IMR-90 (cell line): Measurements from ENCODE around the gene MUC5AC. TPM values are rescaled to one million over a fixed set of nuclear protein-coding genes. Genes with fewer than 3 reads are reported as not detected.

ENCODE experiments used
- ATAC-seq: fragments of 200-7000 bp; cut with Tn5 transposase; 2 replicates; pipeline ENCODE4 v1.9.1; 2020; ENCODE audit warnings: low read depth, mild to moderate bottlenecking, moderate library complexity
- BruUV-seq: library from RNA; stranded (reverse); fragments of 400-500 nt; replicated peaks from 2 replicates; lab custom pipeline; 2021; lab: Mats Ljungman, UMichigan
- CTCF ChIA-PET: fragments of 300-600 bp; formaldehyde crosslinking; extraction: SDS; loops from one replicate; lab custom pipeline; 2021; ENCODE audit warnings: antibody characterized with exemption; lab: Yijun Ruan, JAX
- POLR2A ChIA-PET: fragments of 300-600 bp; sonication (Branson Sonifier 250); formaldehyde crosslinking; loops from one replicate; lab custom pipeline; 2022; ENCODE audit warnings: antibody characterized with exemption; ENCODE audit not compliant: unreplicated experiment; lab: Charles Lee
- DNase-seq: peaks from one replicate; pipeline ENCODE4 v3.0.0; 2013
- H2AFZ ChIP-seq: replicated peaks from 2 replicates; pipeline ENCODE3; 2013; ENCODE audit warnings: low read length, mild to moderate bottlenecking; ENCODE audit not compliant: poor library complexity
- H2AK5ac ChIP-seq: 2 replicates; pipeline ENCODE4 v1.6.1; 2013; ENCODE audit warnings: low read depth, low read length, inconsistent platforms
- H2AK9ac ChIP-seq: replicated peaks from 2 replicates; pipeline ENCODE3; 2013; ENCODE audit warnings: mild to moderate bottlenecking, low read depth, low read length, moderate library complexity; ENCODE audit not compliant: poor library complexity
- H2BK120ac ChIP-seq: 2 replicates; pipeline ENCODE4 v1.6.1; 2013; ENCODE audit warnings: low read depth, low read length, inconsistent platforms
- H2BK15ac ChIP-seq: 3 replicates; pipeline ENCODE4 v1.6.1; 2013; ENCODE audit warnings: low read depth, low read length, inconsistent platforms
- H2BK20ac ChIP-seq: 2 replicates; pipeline ENCODE4 v1.6.1; 2013; ENCODE audit warnings: low read depth, mild to moderate bottlenecking, inconsistent platforms, low read length, moderate library complexity
- H2BK5ac ChIP-seq: 2 replicates; pipeline ENCODE4 v1.6.1; 2013; ENCODE audit warnings: mild to moderate bottlenecking, low read depth, low read length, inconsistent platforms; ENCODE audit not compliant: poor library complexity, severe bottlenecking
- H3K14ac ChIP-seq: replicated peaks from 2 replicates; pipeline ENCODE4 v1.6.1; 2013; ENCODE audit warnings: low read depth, low read length, inconsistent platforms
- H3K18ac ChIP-seq: 2 replicates; pipeline ENCODE4 v1.6.1; 2013; ENCODE audit warnings: low read depth, low read length, control low read depth
- H3K23ac ChIP-seq: 2 replicates; pipeline ENCODE4 v1.6.1; 2013; ENCODE audit warnings: low read depth, low read length, inconsistent platforms
- H3K27ac ChIP-seq: 2 replicates; pipeline ENCODE4 v1.5.1; 2013; ENCODE audit warnings: mild to moderate bottlenecking, control low read depth, low read length; ENCODE audit not compliant: insufficient read depth
- H3K27me3 ChIP-seq: 2 replicates; pipeline ENCODE4 v1.6.1; 2013; ENCODE audit warnings: low read length; ENCODE audit not compliant: control insufficient read depth, insufficient read depth
- H3K36me3 ChIP-seq: 2 replicates; pipeline ENCODE4 v1.6.1; 2013; ENCODE audit warnings: low read length, mixed read lengths; ENCODE audit not compliant: control insufficient read depth, insufficient read depth
- H3K4ac ChIP-seq: 2 replicates; pipeline ENCODE4 v1.6.1; 2013; ENCODE audit warnings: low read depth, low read length, inconsistent platforms
- H3K4me1 ChIP-seq: 2 replicates; pipeline ENCODE4 v1.6.1; 2013; ENCODE audit warnings: low read length, mixed read lengths; ENCODE audit not compliant: control insufficient read depth, insufficient read depth
- H3K4me2 ChIP-seq: 2 replicates; pipeline ENCODE4 v1.6.1; 2013; ENCODE audit warnings: low read depth, mild to moderate bottlenecking, control low read depth, low read length, moderate library complexity
- H3K4me3 ChIP-seq: 2 replicates; pipeline ENCODE4 v1.5.1; 2013; ENCODE audit warnings: low read depth, mild to moderate bottlenecking, control low read depth, low read length, moderate library complexity; ENCODE audit not compliant: insufficient read depth
- H3K56ac ChIP-seq: 2 replicates; pipeline ENCODE4 v1.6.1; 2013; ENCODE audit warnings: low read length, inconsistent platforms; ENCODE audit not compliant: insufficient read depth; ENCODE audit errors: extremely low read depth
- H3K79me1 ChIP-seq, 2 experiments: 2 replicates each; pipeline ENCODE4 v1.6.1; 2013; ENCODE audit warnings: low read length in 2 of 2, inconsistent platforms in 1 of 2, low read depth in 1 of 2
- H3K9ac ChIP-seq: 2 replicates; pipeline ENCODE4 v1.6.1; 2013; ENCODE audit warnings: low read depth, low read length, control low read depth
- H3K9me1 ChIP-seq: 2 replicates; pipeline ENCODE4 v1.6.1; 2013; ENCODE audit warnings: low read length, inconsistent platforms; ENCODE audit not compliant: insufficient read depth
- H3K9me3 ChIP-seq: 2 replicates; pipeline ENCODE4 v1.6.1; 2013; ENCODE audit warnings: low read length; ENCODE audit not compliant: control insufficient read depth, insufficient read depth
- H4K20me1 ChIP-seq: 2 replicates; pipeline ENCODE4 v1.6.1; 2013; ENCODE audit warnings: low read length, inconsistent platforms; ENCODE audit not compliant: insufficient read depth
- H4K5ac ChIP-seq: 2 replicates; pipeline ENCODE4 v1.6.1; 2013; ENCODE audit warnings: mild to moderate bottlenecking, low read depth, low read length, control low read depth
- H4K8ac ChIP-seq, 2 experiments: 2 replicates each; pipeline ENCODE4 v1.6.1; 2013; ENCODE audit warnings: low read depth in 2 of 2, low read length in 2 of 2, control low read depth in 1 of 2, inconsistent platforms in 1 of 2
- H4K91ac ChIP-seq: 2 replicates; pipeline ENCODE4 v1.6.1; 2013; ENCODE audit warnings: low read depth, low read length, inconsistent platforms; ENCODE audit not compliant: insufficient read depth
- BHLHE40 ChIP-seq: fragments of 150-350 bp; IDR thresholded peaks from 2 replicates; pipeline ENCODE4 v1.6.1; 2016; ENCODE audit warnings: mild to moderate bottlenecking, low read depth, low read length
- CEBPB ChIP-seq: IDR thresholded peaks from 2 replicates; pipeline ENCODE4 v1.6.1; 2012; ENCODE audit warnings: low read depth, low read length, improper control_type of control experiment
- CHD1 ChIP-seq: IDR thresholded peaks from 2 replicates; pipeline ENCODE4 v1.6.1; 2012; ENCODE audit warnings: low read depth, low read length, improper control_type of control experiment
- CTCF ChIP-seq: conservative IDR thresholded peaks from 2 replicates; pipeline ENCODE4 v1.5.1; 2012; ENCODE audit warnings: mild to moderate bottlenecking, low read depth, low read length, improper control_type of control experiment
- MAFK ChIP-seq: IDR thresholded peaks from 2 replicates; pipeline ENCODE4 v1.6.1; 2012; ENCODE audit warnings: low read depth, low read length, improper control_type of control experiment
- MXI1 ChIP-seq: IDR thresholded peaks from 2 replicates; pipeline ENCODE4 v1.6.1; 2012; ENCODE audit warnings: low read depth, mild to moderate bottlenecking, low read length, moderate library complexity, borderline replicate concordance
- NFE2L2 ChIP-seq: fragments of 150-350 bp; IDR thresholded peaks from 2 replicates; pipeline ENCODE4 v1.6.1; 2016; ENCODE audit warnings: low read depth, mild to moderate bottlenecking, low read length
- RAD21 ChIP-seq: IDR thresholded peaks from 2 replicates; pipeline ENCODE4 v1.6.1; 2012; ENCODE audit warnings: low read length, improper control_type of control experiment
- RFX5 ChIP-seq: IDR thresholded peaks from 2 replicates; pipeline ENCODE4 v1.8.0; 2012; ENCODE audit warnings: low read depth, mild to moderate bottlenecking, low read length, moderate library complexity
- SMC3 ChIP-seq: fragments of 150-350 bp; IDR thresholded peaks from 2 replicates; pipeline ENCODE4 v1.6.1; 2016; ENCODE audit warnings: low read depth, mild to moderate bottlenecking, antibody characterized with exemption, low read length, moderate library complexity
- WGBS, 2 experiments: methylation state at CpG; one replicate each; pipeline versions ENCODE4 v1.1.5 to v1.1.7; 2013; ENCODE audit warnings: missing lambda C conversion rate in 2 of 2; ENCODE audit not compliant: insufficient read length in 1 of 2; ENCODE audit errors: extremely low coverage in 2 of 2; 5-methylcytosine and 5-hydroxymethylcytosine counted together
- dilution Hi-C: fragments of 300-500 bp; cut with HindIII; formaldehyde crosslinking; loops from one replicate; pipeline ENCODE4 v1.14.3; 2018; ENCODE audit warnings: low sequenced_read_pairs; ENCODE audit not compliant: unreplicated experiment
- in situ Hi-C: fragments of 300-500 bp; cut with MboI; formaldehyde crosslinking; loops from 3 replicates; pipeline ENCODE4 v1.14.3; 2019; ENCODE audit warnings: low sequenced_read_pairs, inconsistent platforms, mixed read lengths
- intact Hi-C: fragments of 100-400 bp; cut with micrococcal nuclease; formaldehyde crosslinking; loops from 2 replicates; pipeline ENCODE4 v1.10.0; 2022
- polyA plus RNA-seq, 3 experiments: library from polyadenylated mRNA; depleted of rRNA; stranded (reverse); fragments of >200 nt; gene quantifications; 2 replicates each; pipeline ENCODE4 v1.2.3, GENCODE V29; 2012; ENCODE audit warnings: low replicate concordance in 1 of 3
- total RNA-seq: library from RNA; depleted of rRNA; stranded (reverse); fragments of >200 nt; gene quantifications from 2 replicates; pipeline ENCODE4 v1.2.3, GENCODE V29; 2012

Gene MUC5AC
- total and polyA plus RNA-seq, 2 of the 4 experiments (the other 2 are of a cell fraction) = 0.02 TPM; not detected in 1

- in situ Hi-C loops = no loop called here
- ChIA-PET POLR2A (no interaction called here), CTCF (no interaction called here)
- Histone ChIP-seq H3K56ac (no peak overlapping the region), H4K8ac (no peak overlapping the region), H2BK15ac (0 out of 3 replicates have a peak overlapping the region, but pooled peaks have one; percentile 22), H3K4me2 (no peak overlapping the region), H3K4me3 (no peak overlapping the region), H3K4me1 (peaks cover 38% of the 10 kb centered on the region), H3K9ac (no peak overlapping the region), H3K18ac (no peak overlapping the region), H2BK5ac (peak overlapping the region; percentile 46), H4K5ac (no peak overlapping the region), H3K27me3 (no peaks in the 10 kb centered on the region), H3K14ac (no peak overlapping the region), H4K20me1 (no peaks in the 10 kb centered on the region; the same call in 1 of the 2 replicates), H2AFZ (no peak overlapping the region), H2BK20ac (peak overlapping the region; percentile 78), H3K79me1 (no peaks in the 10 kb centered on the region; a peak in 1 of 4 replicates), H3K27ac (no peak overlapping the region), H3K23ac (no peak overlapping the region), H3K36me3 (no peaks in the 10 kb centered on the region), H2AK5ac (no peak overlapping the region; the same call in 1 of the 2 replicates), H3K9me1 (peaks cover 17% of the 10 kb centered on the region), H3K9me3 (no peaks in the 10 kb centered on the region), H2BK120ac (peak overlapping the region; percentile 63), H4K91ac (0 out of 2 replicates have a peak overlapping the region, but pooled peaks have one; percentile 57), H3K4ac (peak overlapping the region; percentile 36; the same call in 1 of the 2 replicates), H2AK9ac (no peak overlapping the region)
- dilution Hi-C loops = no loop called here
- WGBS, 2 experiments = 90% methylated on average over 10 of the region's 16 CpGs; no CpG with 5 or more reads in 1 of the 2 experiments
- no peak for DNase-seq
- TF ChIP-seq CTCF (no peak), RFX5 (no peak), SMC3 (no peak), NFE2L2 (no peak), RAD21 (no peak), BHLHE40 (no peak), MXI1 (no peak), CHD1 (no peak), MAFK (no peak), CEBPB (no peak)
- no TSS peak for BruUV-seq
- ATAC-seq = no peak
- intact Hi-C loops = no loop called here
Measured at GRCh38 chr11:1149545-1149944, 8.2 kb upstream of the MUC5AC start.
